IMR-90 (cell line): ENCODE data around the gene MADCAM1. TPM values are rescaled to one million over a fixed set of nuclear protein-coding genes. Genes with fewer than 3 reads are reported as not detected.

Experiments used
- ATAC-seq: fragments of 200-7000 bp; cut with Tn5 transposase; 2 replicates; pipeline ENCODE4 v1.9.1; 2020; ENCODE audit warnings: low read depth, mild to moderate bottlenecking, moderate library complexity
- BruUV-seq: library from RNA; stranded (reverse); fragments of 400-500 nt; replicated peaks from 2 replicates; lab custom pipeline; 2021; lab: Mats Ljungman, UMichigan
- CTCF ChIA-PET: fragments of 300-600 bp; formaldehyde crosslinking; extraction: SDS; loops from one replicate; lab custom pipeline; 2021; ENCODE audit warnings: antibody characterized with exemption; lab: Yijun Ruan, JAX
- POLR2A ChIA-PET: fragments of 300-600 bp; sonication (Branson Sonifier 250); formaldehyde crosslinking; loops from one replicate; lab custom pipeline; 2022; ENCODE audit warnings: antibody characterized with exemption; ENCODE audit not compliant: unreplicated experiment; lab: Charles Lee
- DNase-seq: peaks from one replicate; pipeline ENCODE4 v3.0.0; 2013
- H2AFZ ChIP-seq: replicated peaks from 2 replicates; pipeline ENCODE3; 2013; ENCODE audit warnings: low read length, mild to moderate bottlenecking; ENCODE audit not compliant: poor library complexity
- H2AK5ac ChIP-seq: 2 replicates; pipeline ENCODE4 v1.6.1; 2013; ENCODE audit warnings: low read depth, low read length, inconsistent platforms
- H2AK9ac ChIP-seq: replicated peaks from 2 replicates; pipeline ENCODE3; 2013; ENCODE audit warnings: mild to moderate bottlenecking, low read depth, low read length, moderate library complexity; ENCODE audit not compliant: poor library complexity
- H2BK120ac ChIP-seq: 2 replicates; pipeline ENCODE4 v1.6.1; 2013; ENCODE audit warnings: low read depth, low read length, inconsistent platforms
- H2BK15ac ChIP-seq: 3 replicates; pipeline ENCODE4 v1.6.1; 2013; ENCODE audit warnings: low read depth, low read length, inconsistent platforms
- H2BK20ac ChIP-seq: 2 replicates; pipeline ENCODE4 v1.6.1; 2013; ENCODE audit warnings: low read depth, mild to moderate bottlenecking, inconsistent platforms, low read length, moderate library complexity
- H2BK5ac ChIP-seq: 2 replicates; pipeline ENCODE4 v1.6.1; 2013; ENCODE audit warnings: mild to moderate bottlenecking, low read depth, low read length, inconsistent platforms; ENCODE audit not compliant: poor library complexity, severe bottlenecking
- H3K14ac ChIP-seq: replicated peaks from 2 replicates; pipeline ENCODE4 v1.6.1; 2013; ENCODE audit warnings: low read depth, low read length, inconsistent platforms
- H3K18ac ChIP-seq: 2 replicates; pipeline ENCODE4 v1.6.1; 2013; ENCODE audit warnings: low read depth, low read length, control low read depth
- H3K23ac ChIP-seq: 2 replicates; pipeline ENCODE4 v1.6.1; 2013; ENCODE audit warnings: low read depth, low read length, inconsistent platforms
- H3K27ac ChIP-seq: 2 replicates; pipeline ENCODE4 v1.5.1; 2013; ENCODE audit warnings: mild to moderate bottlenecking, control low read depth, low read length; ENCODE audit not compliant: insufficient read depth
- H3K27me3 ChIP-seq: 2 replicates; pipeline ENCODE4 v1.6.1; 2013; ENCODE audit warnings: low read length; ENCODE audit not compliant: control insufficient read depth, insufficient read depth
- H3K36me3 ChIP-seq: 2 replicates; pipeline ENCODE4 v1.6.1; 2013; ENCODE audit warnings: low read length, mixed read lengths; ENCODE audit not compliant: control insufficient read depth, insufficient read depth
- H3K4ac ChIP-seq: 2 replicates; pipeline ENCODE4 v1.6.1; 2013; ENCODE audit warnings: low read depth, low read length, inconsistent platforms
- H3K4me1 ChIP-seq: 2 replicates; pipeline ENCODE4 v1.6.1; 2013; ENCODE audit warnings: low read length, mixed read lengths; ENCODE audit not compliant: control insufficient read depth, insufficient read depth
- H3K4me2 ChIP-seq: 2 replicates; pipeline ENCODE4 v1.6.1; 2013; ENCODE audit warnings: low read depth, mild to moderate bottlenecking, control low read depth, low read length, moderate library complexity
- H3K4me3 ChIP-seq: 2 replicates; pipeline ENCODE4 v1.5.1; 2013; ENCODE audit warnings: low read depth, mild to moderate bottlenecking, control low read depth, low read length, moderate library complexity; ENCODE audit not compliant: insufficient read depth
- H3K56ac ChIP-seq: 2 replicates; pipeline ENCODE4 v1.6.1; 2013; ENCODE audit warnings: low read length, inconsistent platforms; ENCODE audit not compliant: insufficient read depth; ENCODE audit errors: extremely low read depth
- H3K79me1 ChIP-seq, 2 experiments: 2 replicates each; pipeline ENCODE4 v1.6.1; 2013; ENCODE audit warnings: low read length in 2 of 2, inconsistent platforms in 1 of 2, low read depth in 1 of 2
- H3K9ac ChIP-seq: 2 replicates; pipeline ENCODE4 v1.6.1; 2013; ENCODE audit warnings: low read depth, low read length, control low read depth
- H3K9me1 ChIP-seq: 2 replicates; pipeline ENCODE4 v1.6.1; 2013; ENCODE audit warnings: low read length, inconsistent platforms; ENCODE audit not compliant: insufficient read depth
- H3K9me3 ChIP-seq: 2 replicates; pipeline ENCODE4 v1.6.1; 2013; ENCODE audit warnings: low read length; ENCODE audit not compliant: control insufficient read depth, insufficient read depth
- H4K20me1 ChIP-seq: 2 replicates; pipeline ENCODE4 v1.6.1; 2013; ENCODE audit warnings: low read length, inconsistent platforms; ENCODE audit not compliant: insufficient read depth
- H4K5ac ChIP-seq: 2 replicates; pipeline ENCODE4 v1.6.1; 2013; ENCODE audit warnings: mild to moderate bottlenecking, low read depth, low read length, control low read depth
- H4K8ac ChIP-seq, 2 experiments: 2 replicates each; pipeline ENCODE4 v1.6.1; 2013; ENCODE audit warnings: low read depth in 2 of 2, low read length in 2 of 2, control low read depth in 1 of 2, inconsistent platforms in 1 of 2
- H4K91ac ChIP-seq: 2 replicates; pipeline ENCODE4 v1.6.1; 2013; ENCODE audit warnings: low read depth, low read length, inconsistent platforms; ENCODE audit not compliant: insufficient read depth
- MAZ ChIP-seq: IDR thresholded peaks from 2 replicates; pipeline ENCODE4 v1.6.1; 2012; ENCODE audit warnings: low read depth, mild to moderate bottlenecking, low read length, improper control_type of control experiment, moderate library complexity, borderline replicate concordance
- NFE2L2 ChIP-seq: fragments of 150-350 bp; IDR thresholded peaks from 2 replicates; pipeline ENCODE4 v1.6.1; 2016; ENCODE audit warnings: low read depth, mild to moderate bottlenecking, low read length
- WGBS, 2 experiments: methylation state at CpG; one replicate each; pipeline versions ENCODE4 v1.1.5 to v1.1.7; 2013; ENCODE audit warnings: missing lambda C conversion rate in 2 of 2; ENCODE audit not compliant: insufficient read length in 1 of 2; ENCODE audit errors: extremely low coverage in 2 of 2; 5-methylcytosine and 5-hydroxymethylcytosine counted together
- dilution Hi-C: fragments of 300-500 bp; cut with HindIII; formaldehyde crosslinking; loops from one replicate; pipeline ENCODE4 v1.14.3; 2018; ENCODE audit warnings: low sequenced_read_pairs; ENCODE audit not compliant: unreplicated experiment
- in situ Hi-C: fragments of 300-500 bp; cut with MboI; formaldehyde crosslinking; loops from 3 replicates; pipeline ENCODE4 v1.14.3; 2019; ENCODE audit warnings: low sequenced_read_pairs, inconsistent platforms, mixed read lengths
- intact Hi-C: fragments of 100-400 bp; cut with micrococcal nuclease; formaldehyde crosslinking; loops from 2 replicates; pipeline ENCODE4 v1.10.0; 2022
- polyA plus RNA-seq, 3 experiments: library from polyadenylated mRNA; depleted of rRNA; stranded (reverse); fragments of >200 nt; gene quantifications; 2 replicates each; pipeline ENCODE4 v1.2.3, GENCODE V29; 2012; ENCODE audit warnings: low replicate concordance in 1 of 3
- total RNA-seq: library from RNA; depleted of rRNA; stranded (reverse); fragments of >200 nt; gene quantifications from 2 replicates; pipeline ENCODE4 v1.2.3, GENCODE V29; 2012

Gene MADCAM1
- total and polyA plus RNA-seq, 2 of the 4 experiments (the other 2 are of a cell fraction): 0.24 TPM; not detected in 1

GRCh38 chr19:469833-470232 is 26.5 kb upstream of the MADCAM1 start:
- Histone ChIP-seq H2AK5ac (no peak overlapping the region), H3K36me3 (no peaks in the 10 kb centered on the region), H2BK20ac (no peak overlapping the region), H3K4ac (no peak overlapping the region), H2AFZ (no peak overlapping the region), H3K9me1 (no peaks in the 10 kb centered on the region), H3K56ac (no peak overlapping the region), H4K91ac (no peak overlapping the region), H2BK120ac (no peak overlapping the region), H2BK15ac (no peak overlapping the region), H3K79me1 (no peaks in the 10 kb centered on the region), H3K18ac (no peak overlapping the region), H3K27me3 (no peaks in the 10 kb centered on the region; the same call in 1 of the 2 replicates), H3K9ac (no peak overlapping the region), H3K27ac (no peak overlapping the region), H2BK5ac (no peak overlapping the region), H3K14ac (no peak overlapping the region), H3K4me2 (no peak overlapping the region), H3K23ac (no peak overlapping the region), H3K9me3 (no peaks in the 10 kb centered on the region), H4K8ac (no peak overlapping the region), H2AK9ac (no peak overlapping the region), H3K4me3 (no peak overlapping the region), H4K20me1 (no peaks in the 10 kb centered on the region), H3K4me1 (peaks cover 3% of the 10 kb centered on the region; the same call in 1 of the 2 replicates), H4K5ac (no peak overlapping the region)
- in situ Hi-C loops (no loop called here), intact Hi-C loops (no loop called here), dilution Hi-C loops (no loop called here)
- DNase-seq (no peak), ATAC-seq (no peak)
- TF ChIP-seq MAZ (no peak), NFE2L2 (no peak)
- ChIA-PET POLR2A (no interaction called here), CTCF (no interaction called here)
- BruUV-seq: no TSS peak
- WGBS, 2 experiments: 86% methylated on average over 1 of the region's 7 CpGs; no CpG with 5 or more reads in 1 of the 2 experiments
